OCI-LY7 (cell line): ENCODE results near the gene TBL1XR1. TPM values are rescaled to one million over a fixed set of nuclear protein-coding genes. Genes with fewer than 3 reads are reported as not detected.

Experiments
- BruUV-seq: library from RNA; stranded (reverse); fragments of 400-500 nt; replicated peaks from 2 replicates; lab custom pipeline; 2021; lab: Mats Ljungman, UMichigan
- CTCF ChIA-PET: fragments of 300-600 bp; sonication (Branson Sonifier 250); formaldehyde crosslinking; loops from one replicate; lab custom pipeline; 2022; ENCODE audit warnings: antibody characterized with exemption; ENCODE audit not compliant: unreplicated experiment; lab: Charles Lee
- POLR2A ChIA-PET: fragments of 300-600 bp; sonication (Branson Sonifier 250); formaldehyde crosslinking; loops from one replicate; lab custom pipeline; 2022; ENCODE audit warnings: antibody characterized with exemption; lab: Charles Lee
- DNase-seq: peaks from one replicate; pipeline ENCODE4 v3.0.0-alpha.2; 2015; ENCODE audit warnings: low spot score
- H2AFZ ChIP-seq: fragments of 200-600 bp; sonication (generic), shearing (Covaris generic); 2 replicates; pipeline ENCODE4 v1.6.1; 2014; ENCODE audit warnings: mild to moderate bottlenecking, antibody characterized with exemption, low read length, moderate library complexity
- H3K27ac ChIP-seq: fragments of 200-600 bp; sonication (generic); 2 replicates; pipeline ENCODE4 v1.5.1; 2014; ENCODE audit warnings: mixed run types, low read depth, mild to moderate bottlenecking, moderate library complexity, low read length, inconsistent platforms; ENCODE audit not compliant: poor library complexity, severe bottlenecking
- H3K36me3 ChIP-seq: fragments of 200-600 bp; sonication (generic); 2 replicates; pipeline ENCODE4 v1.6.1; 2014; ENCODE audit warnings: mild to moderate bottlenecking, antibody characterized with exemption, low read length, moderate library complexity, mixed read lengths; ENCODE audit not compliant: insufficient read depth
- H3K4me1 ChIP-seq: fragments of 200-600 bp; sonication (generic); 2 replicates; pipeline ENCODE4 v1.5.1; 2014; ENCODE audit warnings: mild to moderate bottlenecking, low read length; ENCODE audit not compliant: insufficient read depth, poor library complexity, severe bottlenecking
- H3K4me2 ChIP-seq: fragments of 200-600 bp; sonication (generic); 2 replicates; pipeline ENCODE4 v1.6.1; 2014; ENCODE audit warnings: mild to moderate bottlenecking, low read length
- H3K4me3 ChIP-seq: fragments of 200-600 bp; sonication (generic); 2 replicates; pipeline ENCODE4 v1.5.1; 2014; ENCODE audit warnings: mild to moderate bottlenecking, low read depth, low read length; ENCODE audit not compliant: poor library complexity, severe bottlenecking
- H3K79me2 ChIP-seq: fragments of 200-600 bp; sonication (generic); 2 replicates; pipeline ENCODE4 v1.6.1; 2016; ENCODE audit warnings: low read depth, mild to moderate bottlenecking, low read length, moderate library complexity, mixed read lengths; ENCODE audit not compliant: insufficient read depth
- H3K9me2 ChIP-seq: fragments of 200-600 bp; sonication (generic); 2 replicates; pipeline ENCODE4 v1.6.1; 2016; ENCODE audit warnings: mild to moderate bottlenecking, low read length, mixed read lengths; ENCODE audit not compliant: insufficient read depth
- H3K9me3 ChIP-seq: fragments of 200-600 bp; sonication (generic); 2 replicates; pipeline ENCODE4 v1.6.1; 2014; ENCODE audit warnings: mild to moderate bottlenecking, mixed run types, low read length, mixed read lengths
- H4K20me1 ChIP-seq: fragments of 200-600 bp; sonication (generic); 2 replicates; pipeline ENCODE4 v1.6.1; 2014; ENCODE audit warnings: mild to moderate bottlenecking, antibody characterized with exemption, low read length, moderate library complexity, mixed read lengths; ENCODE audit not compliant: insufficient read depth
- EZH2phosphoT487 ChIP-seq: fragments of 200-600 bp; sonication (generic); IDR thresholded peaks from 2 replicates; pipeline ENCODE4 v1.6.1; 2018; ENCODE audit warnings: low read depth, borderline replicate concordance, mild to moderate bottlenecking, mixed run types, antibody characterized with exemption, low read length, moderate library complexity, mixed read lengths
- intact Hi-C: fragments of 100-400 bp; cut with micrococcal nuclease; formaldehyde crosslinking; loops from one replicate; pipeline ENCODE4 v1.10.0; 2022; ENCODE audit not compliant: unreplicated experiment
- total RNA-seq, 2 experiments: library from RNA; depleted of rRNA in 1 of 2; stranded (reverse); fragments of >200 nt in 1 of 2; shearing (Covaris generic) in 1 of 2; gene quantifications; 2 replicates each; pipeline ENCODE4 v1.2.3, GENCODE V29; 2014 to 2022
- TF ChIP-seq, protein P1 (sequence below): fragments of 200-600 bp; sonication (generic); conservative IDR thresholded peaks from 2 replicates; pipeline ENCODE4 v1.5.1; 2014; ENCODE audit warnings: mild to moderate bottlenecking, antibody characterized with exemption, low read length, moderate library complexity, mixed read lengths

Gene TBL1XR1
- total RNA-seq, 2 experiments from 2014 or later: 103 to 158 TPM

DNA sequence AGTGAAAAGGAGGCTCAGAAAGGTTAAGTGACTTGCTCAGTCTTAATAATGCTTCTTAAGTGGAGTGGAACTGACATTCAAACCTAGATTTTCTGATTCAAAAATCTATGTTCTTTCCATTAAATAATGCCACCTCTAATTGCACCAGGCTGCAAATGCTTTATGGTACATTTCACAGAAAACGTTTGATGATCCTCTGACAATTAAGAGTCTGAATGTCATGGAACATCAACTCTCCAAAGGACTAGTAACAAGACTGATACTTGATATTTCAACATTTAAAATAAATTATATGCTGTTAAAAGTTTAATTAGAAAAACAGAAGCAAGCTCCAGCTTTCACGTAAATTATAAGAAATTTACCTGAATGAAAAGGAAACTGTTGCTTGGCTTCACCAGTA, 151.5 kb downstream of the TBL1XR1 start:
- ChIA-PET CTCF (no interaction called here), POLR2A (interaction anchor here (1.2 to 2.7 kb wide), 3 partner anchors 10 to 14 kb away, joined by 3 to 9 read pairs (median 4); no protein-coding TSS in a partner anchor)
- H3K4me1 ChIP-seq: peaks cover 12% of the 10 kb centered on the region
- intact Hi-C loops: loop anchor here (10.0 kb wide), 1 partner anchor 729 kb away; no protein-coding TSS in a partner anchor
- BruUV-seq: no TSS peak
- no peak overlapping the region for H3K4me2 ChIP-seq
- no peaks in the 10 kb centered on the region for H4K20me1 ChIP-seq
- no peaks in the 10 kb centered on the region for H3K9me2 ChIP-seq
- DNase-seq: no peak
- H3K36me3 ChIP-seq: peaks cover 99% of the 10 kb centered on the region
- H3K4me3 ChIP-seq: no peak overlapping the region
- 0 out of 2 replicates have a peak, but pooled peaks cover 11% of the 10 kb centered on the region for H3K9me3 ChIP-seq
- TF ChIP-seq EZH2phosphoT487: no peak
- TF ChIP-seq, protein P1, sequence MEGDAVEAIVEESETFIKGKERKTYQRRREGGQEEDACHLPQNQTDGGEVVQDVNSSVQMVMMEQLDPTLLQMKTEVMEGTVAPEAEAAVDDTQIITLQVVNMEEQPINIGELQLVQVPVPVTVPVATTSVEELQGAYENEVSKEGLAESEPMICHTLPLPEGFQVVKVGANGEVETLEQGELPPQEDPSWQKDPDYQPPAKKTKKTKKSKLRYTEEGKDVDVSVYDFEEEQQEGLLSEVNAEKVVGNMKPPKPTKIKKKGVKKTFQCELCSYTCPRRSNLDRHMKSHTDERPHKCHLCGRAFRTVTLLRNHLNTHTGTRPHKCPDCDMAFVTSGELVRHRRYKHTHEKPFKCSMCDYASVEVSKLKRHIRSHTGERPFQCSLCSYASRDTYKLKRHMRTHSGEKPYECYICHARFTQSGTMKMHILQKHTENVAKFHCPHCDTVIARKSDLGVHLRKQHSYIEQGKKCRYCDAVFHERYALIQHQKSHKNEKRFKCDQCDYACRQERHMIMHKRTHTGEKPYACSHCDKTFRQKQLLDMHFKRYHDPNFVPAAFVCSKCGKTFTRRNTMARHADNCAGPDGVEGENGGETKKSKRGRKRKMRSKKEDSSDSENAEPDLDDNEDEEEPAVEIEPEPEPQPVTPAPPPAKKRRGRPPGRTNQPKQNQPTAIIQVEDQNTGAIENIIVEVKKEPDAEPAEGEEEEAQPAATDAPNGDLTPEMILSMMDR: no peak
- no peak overlapping the region for H3K27ac ChIP-seq
- peaks cover 13% of the 10 kb centered on the region; the same call in 1 of the 2 replicates for H3K79me2 ChIP-seq
- H2AFZ ChIP-seq: no peak overlapping the region

DNA sequence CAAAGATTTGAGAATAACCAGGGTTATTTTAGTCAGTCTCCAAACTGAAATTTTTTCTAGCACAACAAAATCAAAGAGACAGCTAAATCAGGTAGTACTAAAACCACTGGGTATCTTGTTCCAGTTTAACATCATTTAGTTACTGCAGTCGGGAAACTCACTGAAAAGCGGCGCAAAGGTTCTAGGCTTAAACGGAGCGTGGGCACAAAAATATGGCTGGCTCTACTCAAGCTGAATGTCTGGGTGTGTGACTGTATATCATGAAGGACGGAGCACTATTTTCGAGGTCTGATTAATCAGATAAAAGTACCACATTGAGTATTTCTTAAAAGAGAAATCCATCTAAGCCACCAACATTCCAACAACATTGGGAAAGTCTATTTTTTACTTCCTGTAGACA, 152.1 kb downstream of the TBL1XR1 start:
- Histone ChIP-seq H3K36me3 (peaks cover 96% of the 10 kb centered on the region), H3K4me3 (no peak overlapping the region), H3K4me2 (no peak overlapping the region), H3K27ac (no peak overlapping the region), H3K4me1 (peaks cover 17% of the 10 kb centered on the region), H3K9me2 (no peaks in the 10 kb centered on the region), H4K20me1 (no peaks in the 10 kb centered on the region), H3K79me2 (peaks cover 9% of the 10 kb centered on the region; the same call in 1 of the 2 replicates), H2AFZ (no peak overlapping the region), H3K9me3 (0 out of 2 replicates have a peak, but pooled peaks cover 11% of the 10 kb centered on the region)
- ChIA-PET POLR2A (interaction anchor here (1.2 to 2.7 kb wide), 4 partner anchors 10 to 14 kb away, joined by 3 to 9 read pairs (median 4); no protein-coding TSS in a partner anchor), CTCF (no interaction called here)
- BruUV-seq: no TSS peak
- DNase-seq: no peak
- TF ChIP-seq, protein P1: no peak
- TF ChIP-seq EZH2phosphoT487: no peak
- intact Hi-C loops: loop anchor here (10.0 kb wide), 1 partner anchor 730 kb away; no protein-coding TSS in a partner anchor
